Measurements from ENCODE around the gene ANK2. TPM values are rescaled to one million over a fixed set of nuclear protein-coding genes. Genes with fewer than 3 reads are reported as not detected.

ANK2 gene
- total RNA-seq, 1 donor from 2014 or later = 1,513 TPM

DNA sequence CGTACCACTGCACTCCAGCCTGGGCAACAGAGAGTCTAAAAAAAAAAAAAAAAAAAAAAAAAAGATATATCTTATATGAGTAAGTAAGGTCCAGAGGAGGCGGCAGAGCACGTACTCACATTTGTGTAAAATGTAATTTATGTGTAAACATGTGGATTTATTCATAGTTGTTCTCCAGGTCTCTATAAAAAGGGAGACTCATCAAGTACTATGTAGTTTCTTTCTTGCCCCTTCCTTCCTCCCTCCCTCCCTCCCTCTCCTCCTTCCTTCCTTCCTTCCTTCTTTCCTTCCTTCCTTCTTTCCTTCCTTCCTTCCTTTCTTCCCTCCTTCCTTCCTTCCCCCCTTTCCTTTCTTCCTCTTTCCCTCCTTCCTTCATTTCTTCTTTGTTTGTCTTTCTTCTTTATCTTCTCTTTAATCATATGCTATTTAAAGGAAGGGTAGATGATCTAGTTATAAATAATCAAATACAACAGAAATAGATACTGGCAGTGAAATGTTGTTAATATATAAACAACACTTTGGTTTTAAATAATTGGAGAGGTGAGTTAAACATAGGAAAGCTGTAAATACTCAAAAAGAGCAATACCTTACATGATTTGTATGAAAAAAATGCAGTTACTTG, 344.8 kb downstream of the ANK2 start:
- Mint-ChIP-seq H3K4me1 (ENCODE audit: low read depth, unreplicated experiment) (peaks cover 3% of the 10 kb centered on the region), H3K27ac (ENCODE audit: unreplicated experiment) (no peak overlapping the region), H3K9me3 (ENCODE audit: unreplicated experiment) (no peaks in the 10 kb centered on the region), H3K36me3 (ENCODE audit: unreplicated experiment) (no peaks in the 10 kb centered on the region), H3K27me3 (ENCODE audit: unreplicated experiment) (no peaks in the 10 kb centered on the region), H3K4me3 (ENCODE audit: unreplicated experiment) (no peak overlapping the region)
- TF ChIP-seq, protein P1, sequence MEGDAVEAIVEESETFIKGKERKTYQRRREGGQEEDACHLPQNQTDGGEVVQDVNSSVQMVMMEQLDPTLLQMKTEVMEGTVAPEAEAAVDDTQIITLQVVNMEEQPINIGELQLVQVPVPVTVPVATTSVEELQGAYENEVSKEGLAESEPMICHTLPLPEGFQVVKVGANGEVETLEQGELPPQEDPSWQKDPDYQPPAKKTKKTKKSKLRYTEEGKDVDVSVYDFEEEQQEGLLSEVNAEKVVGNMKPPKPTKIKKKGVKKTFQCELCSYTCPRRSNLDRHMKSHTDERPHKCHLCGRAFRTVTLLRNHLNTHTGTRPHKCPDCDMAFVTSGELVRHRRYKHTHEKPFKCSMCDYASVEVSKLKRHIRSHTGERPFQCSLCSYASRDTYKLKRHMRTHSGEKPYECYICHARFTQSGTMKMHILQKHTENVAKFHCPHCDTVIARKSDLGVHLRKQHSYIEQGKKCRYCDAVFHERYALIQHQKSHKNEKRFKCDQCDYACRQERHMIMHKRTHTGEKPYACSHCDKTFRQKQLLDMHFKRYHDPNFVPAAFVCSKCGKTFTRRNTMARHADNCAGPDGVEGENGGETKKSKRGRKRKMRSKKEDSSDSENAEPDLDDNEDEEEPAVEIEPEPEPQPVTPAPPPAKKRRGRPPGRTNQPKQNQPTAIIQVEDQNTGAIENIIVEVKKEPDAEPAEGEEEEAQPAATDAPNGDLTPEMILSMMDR (IDR thresholded peaks at IDR 0.05; ENCODE audit: partially characterized antibody, unreplicated experiment) = no peak
- DNase-seq = no peak

DNA sequence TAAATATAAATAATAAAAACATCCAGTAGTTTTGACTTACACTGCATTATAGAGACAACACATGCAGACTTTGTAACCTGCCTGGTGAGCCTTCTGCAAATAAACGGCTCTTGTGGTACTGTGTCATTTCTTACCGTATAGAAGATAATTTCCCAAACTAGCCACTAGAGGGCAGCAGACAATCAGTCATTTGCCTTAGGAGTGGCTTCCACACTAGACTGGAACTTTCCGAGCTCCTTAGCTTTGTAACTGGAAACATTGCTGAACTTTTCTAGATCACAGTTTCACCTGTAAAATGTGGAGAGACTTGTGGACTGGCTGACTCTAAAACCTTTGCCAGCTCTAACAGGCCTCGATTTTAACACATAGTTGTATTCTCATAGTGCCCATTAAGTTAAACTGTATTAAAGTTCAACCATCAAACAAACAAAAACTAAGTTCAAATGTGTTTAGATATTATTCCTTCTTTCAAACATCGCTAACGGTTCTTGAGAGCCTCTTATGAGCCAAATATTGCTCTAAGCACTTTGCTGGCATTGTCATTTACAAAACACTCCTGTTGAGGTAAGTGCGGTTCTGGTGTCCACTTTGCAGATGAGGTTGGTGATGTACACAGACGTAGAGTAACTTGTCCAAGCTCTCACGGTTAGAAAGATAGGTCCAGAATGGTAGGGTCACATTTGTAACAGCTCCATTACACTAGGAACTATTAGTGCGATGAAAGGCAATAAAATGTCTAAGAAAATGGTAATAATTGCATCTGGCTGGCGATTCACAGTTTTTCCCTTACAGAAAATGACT, 345.5 kb downstream of the ANK2 start:
- no peak for DNase-seq
- Mint-ChIP-seq H3K36me3 (ENCODE audit: unreplicated experiment) (no peaks in the 10 kb centered on the region), H3K4me3 (ENCODE audit: unreplicated experiment) (no peak overlapping the region), H3K9me3 (ENCODE audit: unreplicated experiment) (no peaks in the 10 kb centered on the region), H3K4me1 (ENCODE audit: low read depth, unreplicated experiment) (peaks cover 3% of the 10 kb centered on the region), H3K27me3 (ENCODE audit: unreplicated experiment) (no peaks in the 10 kb centered on the region), H3K27ac (ENCODE audit: unreplicated experiment) (no peak overlapping the region)
- TF ChIP-seq, protein P1 (IDR thresholded peaks at IDR 0.05; ENCODE audit: partially characterized antibody, unreplicated experiment) = peak; percentile 97

- H3K27ac Mint-ChIP-seq (ENCODE audit: unreplicated experiment) = no peak overlapping the region
- DNase-seq = no peak
- no peak overlapping the region for H3K4me3 Mint-ChIP-seq (ENCODE audit: unreplicated experiment)
- H3K9me3 Mint-ChIP-seq (ENCODE audit: unreplicated experiment) = no peaks in the 10 kb centered on the region
- TF ChIP-seq, protein P1 (IDR thresholded peaks at IDR 0.05; ENCODE audit: partially characterized antibody, unreplicated experiment) = no peak
- peaks cover 3% of the 10 kb centered on the region for H3K4me1 Mint-ChIP-seq (ENCODE audit: low read depth, unreplicated experiment)
- H3K36me3 Mint-ChIP-seq (ENCODE audit: unreplicated experiment) = peaks cover 6% of the 10 kb centered on the region
- no peaks in the 10 kb centered on the region for H3K27me3 Mint-ChIP-seq (ENCODE audit: unreplicated experiment)
These were observed 347.8 kb downstream of the ANK2 start for GRCh38 chr4:113397114-113397701.

- peaks cover 3% of the 10 kb centered on the region for H3K4me1 Mint-ChIP-seq (ENCODE audit: low read depth, unreplicated experiment)
These were observed 349.1 kb downstream of the ANK2 start for GRCh38 chr4:113398441-113399143.

More at GRCh38 chr4:113398441-113399143, 349.1 kb downstream of the ANK2 start:
- Mint-ChIP-seq H3K27ac (ENCODE audit: unreplicated experiment) (no peak overlapping the region), H3K9me3 (ENCODE audit: unreplicated experiment) (no peaks in the 10 kb centered on the region), H3K27me3 (ENCODE audit: unreplicated experiment) (no peaks in the 10 kb centered on the region), H3K36me3 (ENCODE audit: unreplicated experiment) (peaks cover 6% of the 10 kb centered on the region), H3K4me3 (ENCODE audit: unreplicated experiment) (no peak overlapping the region)
- TF ChIP-seq, protein P1 (IDR thresholded peaks at IDR 0.05; ENCODE audit: partially characterized antibody, unreplicated experiment) = no peak
- DNase-seq = no peak

All from glutamatergic neuron (in vitro differentiated cells).